Type B pancreatic cell (in vitro differentiated cells): ENCODE data around the gene CRTAC1. TPM values are rescaled to one million over a fixed set of nuclear protein-coding genes. Genes with fewer than 3 reads are reported as not detected.

Experiments used
- DNase-seq: peaks from one replicate; pipeline ENCODE4 v3.0.0; 2021; ENCODE audit warnings: mixed read lengths; ENCODE audit not compliant: unreplicated experiment; ENCODE audit errors: extremely low spot score
- H3K27ac Mint-ChIP-seq: 2 replicates; pipeline ENCODE4 v1.8.0; 2021; ENCODE audit warnings: mild to moderate bottlenecking, mixed read lengths
- H3K27me3 Mint-ChIP-seq: 2 replicates; pipeline ENCODE4 v1.8.0; 2021; ENCODE audit warnings: mixed read lengths
- H3K36me3 Mint-ChIP-seq: 2 replicates; pipeline ENCODE4 v1.8.0; 2021; ENCODE audit warnings: mixed read lengths
- H3K4me1 Mint-ChIP-seq: one replicate; pipeline ENCODE4 v1.8.0; 2021; ENCODE audit warnings: mixed read lengths; ENCODE audit not compliant: unreplicated experiment
- H3K4me3 Mint-ChIP-seq: 2 replicates; pipeline ENCODE4 v1.8.0; 2021; ENCODE audit warnings: mild to moderate bottlenecking, mixed read lengths
- H3K9me3 Mint-ChIP-seq: 2 replicates; pipeline ENCODE4 v1.8.0; 2021; ENCODE audit warnings: mixed read lengths
- total RNA-seq: library from RNA; stranded (reverse); gene quantifications from 2 replicates; pipeline ENCODE4 v1.2.1, GENCODE V29; 2021; ENCODE audit warnings: low replicate concordance
- TF ChIP-seq, protein P1 (sequence below): fragments of 200-600 bp; sonication (generic); conservative IDR thresholded peaks from 2 replicates; pipeline ENCODE4 v1.5.0; 2021; ENCODE audit warnings: antibody characterized with exemption, mild to moderate bottlenecking

Gene CRTAC1
- total RNA-seq, 1 donor from 2014 or later, result 5.3 TPM

DNA sequence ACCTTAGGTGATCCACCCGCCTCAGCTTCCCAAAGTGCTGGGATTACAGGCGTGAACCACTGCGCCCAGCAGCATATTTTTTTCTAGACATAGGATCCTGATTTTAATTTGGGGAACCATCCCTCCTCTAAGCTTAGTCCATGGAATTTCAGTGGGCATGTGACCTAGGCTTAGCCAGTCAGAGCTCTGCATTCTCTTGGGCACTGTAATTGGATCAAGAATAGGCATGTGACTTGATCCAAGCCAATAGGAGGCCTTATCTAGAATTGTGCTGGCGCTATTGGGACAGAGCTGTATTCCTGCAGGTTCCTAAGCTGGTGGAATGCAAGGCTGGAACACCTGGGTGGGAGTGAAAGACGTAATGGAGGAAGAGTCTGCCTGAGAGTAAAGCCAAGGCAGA lies 36.7 kb upstream of the CRTAC1 start:
- no peak overlapping the region for H3K4me3 Mint-ChIP-seq
- H3K27me3 Mint-ChIP-seq, result peaks cover 79% of the 10 kb centered on the region
- H3K36me3 Mint-ChIP-seq, result no peaks in the 10 kb centered on the region
- no peak for DNase-seq
- TF ChIP-seq, protein P1, sequence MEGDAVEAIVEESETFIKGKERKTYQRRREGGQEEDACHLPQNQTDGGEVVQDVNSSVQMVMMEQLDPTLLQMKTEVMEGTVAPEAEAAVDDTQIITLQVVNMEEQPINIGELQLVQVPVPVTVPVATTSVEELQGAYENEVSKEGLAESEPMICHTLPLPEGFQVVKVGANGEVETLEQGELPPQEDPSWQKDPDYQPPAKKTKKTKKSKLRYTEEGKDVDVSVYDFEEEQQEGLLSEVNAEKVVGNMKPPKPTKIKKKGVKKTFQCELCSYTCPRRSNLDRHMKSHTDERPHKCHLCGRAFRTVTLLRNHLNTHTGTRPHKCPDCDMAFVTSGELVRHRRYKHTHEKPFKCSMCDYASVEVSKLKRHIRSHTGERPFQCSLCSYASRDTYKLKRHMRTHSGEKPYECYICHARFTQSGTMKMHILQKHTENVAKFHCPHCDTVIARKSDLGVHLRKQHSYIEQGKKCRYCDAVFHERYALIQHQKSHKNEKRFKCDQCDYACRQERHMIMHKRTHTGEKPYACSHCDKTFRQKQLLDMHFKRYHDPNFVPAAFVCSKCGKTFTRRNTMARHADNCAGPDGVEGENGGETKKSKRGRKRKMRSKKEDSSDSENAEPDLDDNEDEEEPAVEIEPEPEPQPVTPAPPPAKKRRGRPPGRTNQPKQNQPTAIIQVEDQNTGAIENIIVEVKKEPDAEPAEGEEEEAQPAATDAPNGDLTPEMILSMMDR, result no peak
- no peaks in the 10 kb centered on the region for H3K4me1 Mint-ChIP-seq
- no peaks in the 10 kb centered on the region for H3K9me3 Mint-ChIP-seq
- H3K27ac Mint-ChIP-seq, result no peak overlapping the region

DNA sequence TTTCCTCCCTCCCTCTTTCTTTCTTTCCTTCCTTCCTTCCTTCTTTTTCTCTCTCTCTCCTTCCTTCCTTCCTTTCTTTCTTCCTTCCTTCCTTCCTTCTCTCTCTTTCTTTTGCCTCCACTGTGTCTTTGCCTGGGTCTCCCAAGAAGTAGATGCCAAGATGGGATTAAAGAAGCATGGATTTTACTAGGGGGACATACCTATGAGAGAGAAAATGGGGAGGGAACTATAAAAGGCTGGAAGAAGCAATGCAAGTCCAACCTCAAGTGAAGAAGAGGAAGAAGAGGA lies 33.3 kb upstream of the CRTAC1 start:
- H3K9me3 Mint-ChIP-seq, result no peaks in the 10 kb centered on the region
- H3K27ac Mint-ChIP-seq, result no peak overlapping the region
- TF ChIP-seq, protein P1, result no peak
- DNase-seq, result no peak
- H3K27me3 Mint-ChIP-seq, result peaks cover 89% of the 10 kb centered on the region
- H3K36me3 Mint-ChIP-seq, result no peaks in the 10 kb centered on the region
- no peak overlapping the region for H3K4me3 Mint-ChIP-seq
- H3K4me1 Mint-ChIP-seq, result no peaks in the 10 kb centered on the region

DNA sequence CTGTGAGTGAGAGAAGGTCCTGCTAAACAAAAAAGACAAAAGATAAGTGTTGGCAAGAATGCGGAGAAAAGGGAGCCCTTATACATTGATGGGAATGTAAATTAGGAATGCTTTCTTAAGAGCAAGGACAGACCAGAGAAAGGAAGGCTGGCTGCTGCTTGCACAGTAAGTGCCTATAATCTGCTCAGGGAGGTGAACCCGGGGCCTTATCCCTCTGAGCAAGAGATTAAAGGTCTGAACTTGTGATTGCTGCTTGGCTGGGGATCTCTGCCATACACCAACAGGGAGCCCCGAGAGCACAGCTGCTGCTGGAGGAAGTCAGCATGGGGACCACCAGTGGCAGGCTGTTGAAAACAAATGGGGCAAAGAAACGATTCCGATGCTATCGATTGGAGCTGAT lies 32.0 kb upstream of the CRTAC1 start:
- H3K9me3 Mint-ChIP-seq, result no peaks in the 10 kb centered on the region
- TF ChIP-seq, protein P1, result no peak
- H3K27me3 Mint-ChIP-seq, result peaks cover 89% of the 10 kb centered on the region
- H3K4me3 Mint-ChIP-seq, result no peak overlapping the region
- DNase-seq, result no peak
- H3K36me3 Mint-ChIP-seq, result no peaks in the 10 kb centered on the region
- H3K4me1 Mint-ChIP-seq, result no peaks in the 10 kb centered on the region
- no peak overlapping the region for H3K27ac Mint-ChIP-seq

DNA sequence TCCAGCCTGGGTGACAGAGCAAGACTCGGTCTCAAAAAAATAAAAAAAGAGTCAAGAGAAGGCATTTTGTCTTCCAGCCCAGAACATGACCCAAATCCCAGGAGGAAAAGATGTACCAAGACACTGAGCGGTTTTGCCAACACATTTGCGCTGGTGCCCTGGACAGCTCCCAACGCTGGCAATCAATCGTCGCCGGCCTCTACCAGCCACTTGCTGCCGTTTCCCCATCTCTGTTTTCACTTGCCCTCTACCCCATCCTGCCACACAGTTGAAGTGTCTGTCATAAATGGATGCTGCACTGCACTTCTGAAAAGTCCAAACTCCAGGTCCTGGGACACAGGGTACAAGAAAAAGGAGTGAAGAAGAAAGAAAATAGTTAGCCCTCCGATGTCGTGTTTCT lies 29.7 kb upstream of the CRTAC1 start:
- TF ChIP-seq, protein P1, result no peak
- no peak for DNase-seq
- Mint-ChIP-seq H3K27ac (no peak overlapping the region), H3K36me3 (no peaks in the 10 kb centered on the region), H3K4me1 (no peaks in the 10 kb centered on the region), H3K27me3 (peaks cover 88% of the 10 kb centered on the region), H3K9me3 (no peaks in the 10 kb centered on the region), H3K4me3 (no peak overlapping the region)

DNA sequence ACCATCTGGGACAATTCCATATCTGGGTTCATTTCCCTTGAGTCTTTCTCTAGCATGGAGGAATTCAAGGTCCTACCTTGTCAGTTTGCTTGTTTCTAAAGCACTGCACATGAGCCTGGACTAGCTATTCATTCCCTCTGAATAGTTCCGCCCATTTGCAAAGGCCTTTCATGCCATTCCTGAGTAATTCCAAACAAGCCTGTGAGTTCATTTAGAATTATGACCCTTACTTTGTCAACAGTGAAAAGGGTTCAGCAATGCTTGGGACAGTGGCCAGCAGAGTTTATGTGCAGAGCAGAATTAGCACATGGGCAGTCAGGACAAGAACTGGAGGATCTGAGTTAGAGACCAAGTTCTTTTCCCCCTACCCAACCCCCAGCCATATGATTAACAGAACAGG lies 27.9 kb upstream of the CRTAC1 start:
- no peaks in the 10 kb centered on the region for H3K9me3 Mint-ChIP-seq
- TF ChIP-seq, protein P1, result no peak
- peaks cover 85% of the 10 kb centered on the region for H3K27me3 Mint-ChIP-seq
- H3K36me3 Mint-ChIP-seq, result no peaks in the 10 kb centered on the region
- no peak for DNase-seq
- no peak overlapping the region for H3K27ac Mint-ChIP-seq
- H3K4me3 Mint-ChIP-seq, result no peak overlapping the region
- H3K4me1 Mint-ChIP-seq, result no peaks in the 10 kb centered on the region

DNA sequence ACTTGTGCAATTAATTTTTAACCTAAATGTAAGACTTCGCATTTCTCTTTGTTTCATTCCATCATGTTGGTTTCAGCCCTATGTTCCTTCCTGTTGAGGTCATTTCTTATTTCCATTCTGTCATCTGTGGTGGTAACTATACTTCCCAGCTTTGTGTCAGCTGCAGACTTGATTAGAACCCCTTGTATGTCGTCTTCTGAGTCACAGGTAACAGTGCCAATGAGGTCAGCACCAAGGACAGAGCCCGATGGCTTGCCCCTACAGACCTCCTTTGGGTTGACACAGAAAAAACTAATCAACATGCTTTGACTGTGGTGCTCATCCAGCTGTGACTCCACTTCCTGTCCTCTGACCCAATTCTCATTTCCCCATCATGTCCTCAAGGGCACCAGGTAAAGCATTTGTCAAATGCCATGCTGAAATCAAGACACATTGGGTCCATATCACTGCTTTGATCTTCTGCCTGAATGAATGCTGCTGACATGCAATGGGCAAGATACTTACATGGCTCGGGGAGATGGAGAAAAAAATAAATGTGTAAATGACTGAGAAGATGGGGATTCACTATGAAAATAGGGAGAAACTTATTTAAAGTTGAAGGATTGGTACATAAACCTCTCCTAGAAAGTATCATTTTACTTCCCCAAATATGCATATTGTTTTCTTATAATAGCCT lies 25.6 kb upstream of the CRTAC1 start:
- TF ChIP-seq, protein P1, result no peak
- H3K27ac Mint-ChIP-seq, result no peak overlapping the region
- peaks cover 80% of the 10 kb centered on the region for H3K27me3 Mint-ChIP-seq

More for the DNA sequence above, 25.6 kb upstream of the CRTAC1 start:
- Mint-ChIP-seq H3K4me1 (no peaks in the 10 kb centered on the region), H3K36me3 (no peaks in the 10 kb centered on the region), H3K4me3 (no peak overlapping the region), H3K9me3 (no peaks in the 10 kb centered on the region)
- DNase-seq, result no peak
